GM21360 (cell line): ENCODE data around the gene PARD3B.

Source experiments
- ATAC-seq: cut with Tn5 transposase; IDR thresholded peaks from one replicate; pipeline ENCODE4 v1.9.1; 2021; ENCODE audit warnings: mild to moderate bottlenecking, moderate library complexity; ENCODE audit not compliant: unreplicated experiment

The PARD3B gene

GRCh38 chr2:204877691-204878090 lies 332.4 kb downstream of the PARD3B start:
- ATAC-seq, result no peak

GRCh38 chr2:204880928-204881327 lies 335.7 kb downstream of the PARD3B start:
- no peak for ATAC-seq

GRCh38 chr2:204881655-204882054 lies 336.4 kb downstream of the PARD3B start:
- no peak for ATAC-seq

- ATAC-seq, result no peak
Measured at GRCh38 chr2:204885747-204886146, 340.5 kb downstream of the PARD3B start.

GRCh38 chr2:204886713-204887112 lies 341.4 kb downstream of the PARD3B start:
- no peak for ATAC-seq

GRCh38 chr2:204888222-204888621 lies 342.9 kb downstream of the PARD3B start:
- no peak for ATAC-seq

GRCh38 chr2:204890680-204891079 lies 345.4 kb downstream of the PARD3B start:
- no peak for ATAC-seq

- no peak for ATAC-seq
Measured at GRCh38 chr2:204891739-204892138, 346.5 kb downstream of the PARD3B start.

GRCh38 chr2:204892506-204893255 lies 347.4 kb downstream of the PARD3B start:
- ATAC-seq, result no peak

GRCh38 chr2:204896146-204896545 lies 350.9 kb downstream of the PARD3B start:
- no peak for ATAC-seq

- no peak for ATAC-seq
Measured at GRCh38 chr2:204897561-204897960, 352.3 kb downstream of the PARD3B start.

GRCh38 chr2:204898928-204899640 lies 353.8 kb downstream of the PARD3B start:
- ATAC-seq, result no peak

GRCh38 chr2:204899983-204900382 lies 354.7 kb downstream of the PARD3B start:
- ATAC-seq, result peak; percentile 49

GRCh38 chr2:204900487-204900886 lies 355.2 kb downstream of the PARD3B start:
- no peak for ATAC-seq

- ATAC-seq, result no peak
Measured at GRCh38 chr2:204900910-204901309, 355.6 kb downstream of the PARD3B start.

- ATAC-seq, result no peak
Measured at GRCh38 chr2:204901591-204901990, 356.3 kb downstream of the PARD3B start.

GRCh38 chr2:204909791-204910190 lies 364.5 kb downstream of the PARD3B start:
- ATAC-seq, result no peak

- no peak for ATAC-seq
Measured at GRCh38 chr2:204913312-204913711, 368.0 kb downstream of the PARD3B start.

GRCh38 chr2:204913854-204914464 lies 368.7 kb downstream of the PARD3B start:
- ATAC-seq, result no peak

GRCh38 chr2:204914708-204915107 lies 369.4 kb downstream of the PARD3B start:
- no peak for ATAC-seq

- no peak for ATAC-seq
Measured at GRCh38 chr2:204917089-204917701, 371.9 kb downstream of the PARD3B start.
